Liver (tissue), 9 donors: Measurements from ENCODE around the gene TCEA3. TPM values are rescaled to one million over a fixed set of nuclear protein-coding genes. Genes with fewer than 3 reads are reported as not detected.

Experiments used
- DNase-seq: peaks from one replicate; pipeline ENCODE4 v3.0.0-alpha.2; 2017; ENCODE audit warnings: low spot score
- H3K27ac ChIP-seq, 2 donors: one replicate each; pipeline ENCODE4 v1.7.0; 2013; ENCODE audit warnings: inconsistent platforms in 2 of 2, low read length in 2 of 2, control low read depth in 1 of 2, low read depth in 1 of 2, mild to moderate bottlenecking in 1 of 2
- H3K27me3 ChIP-seq, 4 donors: one replicate each; pipeline versions ENCODE4 v1.6.1 to v1.7.0; 2013; ENCODE audit warnings: low read length in 3 of 4, inconsistent platforms in 1 of 4, mild to moderate bottlenecking in 1 of 4, moderate library complexity in 1 of 4; ENCODE audit not compliant: control insufficient read depth in 4 of 4, insufficient read depth in 4 of 4
- H3K36me3 ChIP-seq, 4 donors: one replicate each; pipeline versions ENCODE4 v1.6.1 to v1.7.0; 2013; ENCODE audit warnings: low read length in 3 of 4, mild to moderate bottlenecking in 3 of 4, low read depth in 1 of 4, moderate library complexity in 1 of 4; ENCODE audit not compliant: control insufficient read depth in 4 of 4, insufficient read depth in 3 of 4
- H3K4me1 ChIP-seq, 4 donors: one replicate each; pipeline versions ENCODE4 v1.6.1 to v1.7.0; 2013; ENCODE audit warnings: low read length in 3 of 4, mild to moderate bottlenecking in 3 of 4, moderate library complexity in 1 of 4; ENCODE audit not compliant: control insufficient read depth in 4 of 4, insufficient read depth in 4 of 4
- H3K4me3 ChIP-seq, 3 donors: one replicate each; pipeline versions ENCODE4 v1.6.1 to v1.7.0; 2013; ENCODE audit warnings: low read length in 3 of 3, control low read depth in 1 of 3, low read depth in 1 of 3, mild to moderate bottlenecking in 1 of 3
- H3K9ac ChIP-seq, 2 donors: one replicate each; pipeline ENCODE4 v1.7.0; 2013; ENCODE audit warnings: low read length in 2 of 2, mild to moderate bottlenecking in 2 of 2, moderate library complexity in 2 of 2, control low read depth in 1 of 2, low read depth in 1 of 2
- H3K9me3 ChIP-seq, 4 donors: one replicate each; pipeline versions ENCODE4 v1.6.1 to v1.7.0; 2013; ENCODE audit warnings: low read length in 3 of 4; ENCODE audit not compliant: control insufficient read depth in 4 of 4
- EGR1 ChIP-seq, 2 donors: IDR thresholded peaks; 2 replicates each; pipeline ENCODE4 v1.6.1; 2016 to 2018; ENCODE audit warnings: antibody characterized with exemption in 2 of 2, low read depth in 2 of 2
- FOXA1 ChIP-seq: IDR thresholded peaks from 2 replicates; pipeline ENCODE4 v1.6.1; 2016; ENCODE audit warnings: antibody characterized with exemption
- GABPA ChIP-seq, 2 donors: IDR thresholded peaks in 1 of 2; conservative IDR thresholded peaks in 1 of 2; 2 replicates each; pipeline ENCODE4 v1.6.1; 2016; ENCODE audit warnings: antibody characterized with exemption in 2 of 2, mild to moderate bottlenecking in 1 of 2, moderate library complexity in 1 of 2
- NR2F2 ChIP-seq: IDR thresholded peaks from 2 replicates; pipeline ENCODE4 v1.6.1; 2016; ENCODE audit warnings: antibody characterized with exemption
- RXRA ChIP-seq, 2 donors: IDR thresholded peaks; 2 replicates each; pipeline ENCODE4 v1.6.1; 2017 to 2018; ENCODE audit warnings: antibody characterized with exemption in 2 of 2, mild to moderate bottlenecking in 1 of 2
- TAF1 ChIP-seq: conservative IDR thresholded peaks from 2 replicates; pipeline ENCODE4 v1.6.1; 2016; ENCODE audit warnings: antibody characterized with exemption, mild to moderate bottlenecking
- YY1 ChIP-seq: IDR thresholded peaks from 2 replicates; pipeline ENCODE4 v1.6.1; 2016; ENCODE audit warnings: antibody characterized with exemption, mild to moderate bottlenecking
- WGBS: extraction: QIAGEN DNeasy Blood & Tissue Kit; methylation state at CpG from one replicate; pipeline ENCODE4 v1.1.7; 2013; 5-methylcytosine and 5-hydroxymethylcytosine counted together
- polyA plus RNA-seq, 2 donors: library from polyadenylated mRNA; stranded (reverse) in 1 of 2; unstranded in 1 of 2; fragments of 200-250 nt in 1 of 2; fragments of >200 nt in 1 of 2; fragmentation: Nextera tagmentation in 1 of 2; extraction: Ambion mirVana in 1 of 2; gene quantifications; one replicate each; pipeline versions ENCODE4 v1.2.1 to v1.2.3, GENCODE V29; 2013 to 2015
- total RNA-seq, 2 donors: library from RNA; depleted of rRNA; stranded (reverse); fragments of >200 nt; gene quantifications; one replicate each; pipeline ENCODE4 v1.2.3, GENCODE V29; 2014
- TF ChIP-seq, protein P1 (sequence below): IDR thresholded peaks from 2 replicates; pipeline ENCODE4 v1.6.1; 2016; ENCODE audit warnings: antibody characterized with exemption
- TF ChIP-seq, protein P2 (sequence below): fragments of 150-350 bp; IDR thresholded peaks from 2 replicates; pipeline ENCODE4 v1.5.1; 2017; ENCODE audit warnings: improper control_type of control experiment, low read depth, low read length; ENCODE audit not compliant: missing input control
- TF ChIP-seq, protein P3 (sequence below): IDR thresholded peaks from 2 replicates; pipeline ENCODE4 v1.6.1; 2016; ENCODE audit warnings: antibody characterized with exemption
- donor health status: healthy.
- donor health status: healthy.
- donor health status: healthy.
- donor health status: healthy.
- donor health status: healthy.

The TCEA3 gene
- total and polyA plus RNA-seq, 4 donors: 29.6 to 142 (median 47.6) TPM

DNA sequence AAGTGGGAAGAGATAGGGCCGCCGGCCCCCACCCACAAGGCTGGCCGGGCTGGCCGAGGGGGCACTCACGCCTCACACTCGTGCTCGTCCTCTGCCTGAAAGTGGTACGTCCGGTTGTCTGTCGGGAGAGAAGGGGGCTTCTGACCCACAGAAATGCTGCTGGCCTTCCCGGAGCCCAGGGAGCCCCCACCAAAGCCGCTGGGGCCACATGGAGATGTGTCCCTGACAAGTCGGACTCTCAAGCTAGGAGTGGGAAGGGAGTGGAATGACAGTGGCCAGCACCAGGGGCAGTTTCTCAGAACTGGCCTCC, 12.8 kb upstream of the TCEA3 start:
- no peak overlapping the region for H3K9ac ChIP-seq
- H3K9me3 ChIP-seq: no peaks in the 10 kb centered on the region
- no peaks in the 10 kb centered on the region for H3K27me3 ChIP-seq
- no peak overlapping the region for H3K27ac ChIP-seq
- no peaks in the 10 kb centered on the region for H3K4me1 ChIP-seq
- no peak for DNase-seq
- TF ChIP-seq FOXA1 (no peak), NR2F2 (no peak)
- TF ChIP-seq, protein P1, sequence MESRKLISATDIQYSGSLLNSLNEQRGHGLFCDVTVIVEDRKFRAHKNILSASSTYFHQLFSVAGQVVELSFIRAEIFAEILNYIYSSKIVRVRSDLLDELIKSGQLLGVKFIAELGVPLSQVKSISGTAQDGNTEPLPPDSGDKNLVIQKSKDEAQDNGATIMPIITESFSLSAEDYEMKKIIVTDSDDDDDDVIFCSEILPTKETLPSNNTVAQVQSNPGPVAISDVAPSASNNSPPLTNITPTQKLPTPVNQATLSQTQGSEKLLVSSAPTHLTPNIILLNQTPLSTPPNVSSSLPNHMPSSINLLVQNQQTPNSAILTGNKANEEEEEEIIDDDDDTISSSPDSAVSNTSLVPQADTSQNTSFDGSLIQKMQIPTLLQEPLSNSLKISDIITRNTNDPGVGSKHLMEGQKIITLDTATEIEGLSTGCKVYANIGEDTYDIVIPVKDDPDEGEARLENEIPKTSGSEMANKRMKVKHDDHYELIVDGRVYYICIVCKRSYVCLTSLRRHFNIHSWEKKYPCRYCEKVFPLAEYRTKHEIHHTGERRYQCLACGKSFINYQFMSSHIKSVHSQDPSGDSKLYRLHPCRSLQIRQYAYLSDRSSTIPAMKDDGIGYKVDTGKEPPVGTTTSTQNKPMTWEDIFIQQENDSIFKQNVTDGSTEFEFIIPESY: no peak
- TF ChIP-seq, protein P2, sequence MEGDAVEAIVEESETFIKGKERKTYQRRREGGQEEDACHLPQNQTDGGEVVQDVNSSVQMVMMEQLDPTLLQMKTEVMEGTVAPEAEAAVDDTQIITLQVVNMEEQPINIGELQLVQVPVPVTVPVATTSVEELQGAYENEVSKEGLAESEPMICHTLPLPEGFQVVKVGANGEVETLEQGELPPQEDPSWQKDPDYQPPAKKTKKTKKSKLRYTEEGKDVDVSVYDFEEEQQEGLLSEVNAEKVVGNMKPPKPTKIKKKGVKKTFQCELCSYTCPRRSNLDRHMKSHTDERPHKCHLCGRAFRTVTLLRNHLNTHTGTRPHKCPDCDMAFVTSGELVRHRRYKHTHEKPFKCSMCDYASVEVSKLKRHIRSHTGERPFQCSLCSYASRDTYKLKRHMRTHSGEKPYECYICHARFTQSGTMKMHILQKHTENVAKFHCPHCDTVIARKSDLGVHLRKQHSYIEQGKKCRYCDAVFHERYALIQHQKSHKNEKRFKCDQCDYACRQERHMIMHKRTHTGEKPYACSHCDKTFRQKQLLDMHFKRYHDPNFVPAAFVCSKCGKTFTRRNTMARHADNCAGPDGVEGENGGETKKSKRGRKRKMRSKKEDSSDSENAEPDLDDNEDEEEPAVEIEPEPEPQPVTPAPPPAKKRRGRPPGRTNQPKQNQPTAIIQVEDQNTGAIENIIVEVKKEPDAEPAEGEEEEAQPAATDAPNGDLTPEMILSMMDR: no peak
- WGBS: 94% methylated on average over 13 of the region's 13 CpGs
- peaks cover 0 to 29% (median 19%) of the 10 kb centered on the region in 4 donors for H3K36me3 ChIP-seq
- no peak overlapping the region for H3K4me3 ChIP-seq

DNA sequence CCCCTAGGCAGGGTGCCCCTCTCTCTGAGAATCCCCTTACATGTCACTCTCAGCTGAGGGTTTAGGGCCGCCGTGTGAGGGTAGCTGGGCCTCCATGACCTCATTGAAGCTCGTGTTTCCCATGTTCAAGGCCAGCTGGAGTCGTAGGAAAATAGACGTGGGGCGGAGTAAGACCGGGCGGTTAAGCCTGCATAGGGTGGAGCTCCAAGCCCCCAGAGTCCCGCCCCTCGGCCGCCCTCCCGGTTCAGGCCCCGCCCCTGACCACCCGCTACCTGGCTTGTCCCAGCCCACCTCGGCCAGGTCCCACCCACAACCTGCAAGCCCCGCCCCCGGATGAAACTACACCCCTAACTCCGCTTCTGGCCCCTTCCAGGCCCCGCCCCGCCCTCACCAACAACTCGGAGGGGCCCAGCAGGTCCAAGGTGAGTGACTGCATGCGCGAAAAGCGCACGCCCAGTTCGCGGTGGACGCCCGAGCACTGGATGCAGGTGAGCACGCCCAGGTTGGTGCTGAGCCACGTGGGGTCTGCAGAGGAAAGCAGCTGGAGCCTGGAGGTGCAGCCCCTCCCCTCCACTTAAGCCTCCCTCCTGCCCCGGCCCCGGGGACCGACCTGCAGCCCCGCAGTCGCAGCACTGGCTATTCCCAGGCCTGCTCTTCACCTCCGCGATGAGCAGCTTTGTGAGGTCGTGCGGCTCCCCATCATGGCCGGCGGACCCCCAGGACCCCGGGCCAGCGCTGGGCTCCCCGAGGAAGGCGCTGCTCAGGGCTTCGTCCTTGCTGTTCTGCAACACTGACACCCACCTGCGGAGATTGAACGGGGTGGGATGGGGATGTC, 12.2 kb upstream of the TCEA3 start:
- H3K9ac ChIP-seq: no peak overlapping the region
- H3K27ac ChIP-seq: no peak overlapping the region
- no peaks in the 10 kb centered on the region for H3K27me3 ChIP-seq
- no peaks in the 10 kb centered on the region for H3K9me3 ChIP-seq
- DNase-seq: peak; percentile 68
- peaks cover 0 to 31% (median 20%) of the 10 kb centered on the region in 4 donors for H3K36me3 ChIP-seq
- H3K4me3 ChIP-seq: no peak overlapping the region
- WGBS: 79% methylated on average over 49 of the region's 49 CpGs
- H3K4me1 ChIP-seq: no peaks in the 10 kb centered on the region
- TF ChIP-seq YY1 (no peak), EGR1 (IDR thresholded peaks at IDR 0.05; ENCODE audit: low read depth in 2 of 2) (no peak), GABPA (IDR thresholded peaks at IDR 0.05 in 1 of 2, conservative IDR thresholded peaks at IDR 0.05 in 1 of 2) (no peak), RXRA (IDR thresholded peaks at IDR 0.05) (no peak), TAF1 (no peak)
- TF ChIP-seq, protein P3, sequence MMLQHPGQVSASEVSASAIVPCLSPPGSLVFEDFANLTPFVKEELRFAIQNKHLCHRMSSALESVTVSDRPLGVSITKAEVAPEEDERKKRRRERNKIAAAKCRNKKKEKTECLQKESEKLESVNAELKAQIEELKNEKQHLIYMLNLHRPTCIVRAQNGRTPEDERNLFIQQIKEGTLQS: no peak
- TF ChIP-seq, protein P2: no peak
- TF ChIP-seq, protein P1: no peak
